OCI-LY1 (cell line): ENCODE measurements around the gene CTSE.
"Not testable (repeated sequence)": the region's sequence is repeated elsewhere in the genome, so short reads cannot be mapped to it uniquely, and the experiment has no call there.

ENCODE experiments used
- H2AFZ ChIP-seq: fragments of 200-600 bp; sonication (generic), shearing (Covaris generic); 2 replicates; pipeline ENCODE4 v1.6.0; 2014; ENCODE audit warnings: antibody characterized with exemption, mild to moderate bottlenecking, low read length
- H3F3A ChIP-seq: fragments of 200-600 bp; sonication (generic), shearing (Covaris generic); 2 replicates; pipeline ENCODE4 v1.6.0; 2014; ENCODE audit warnings: mild to moderate bottlenecking, antibody characterized with exemption, low read length, moderate library complexity; ENCODE audit not compliant: insufficient read depth
- H3K27ac ChIP-seq: fragments of 200-600 bp; sonication (generic); 2 replicates; pipeline ENCODE4 v1.5.1; 2014; ENCODE audit warnings: low read length, mixed run types, mild to moderate bottlenecking, low read depth; ENCODE audit not compliant: poor library complexity, severe bottlenecking
- H3K27me3 ChIP-seq: fragments of 200-600 bp; sonication (generic); 2 replicates; pipeline ENCODE4 v1.6.0; 2014; ENCODE audit warnings: antibody characterized with exemption, mild to moderate bottlenecking, low read length, moderate library complexity; ENCODE audit not compliant: insufficient read depth
- H3K36me3 ChIP-seq: fragments of 200-600 bp; sonication (generic); 2 replicates; pipeline ENCODE4 v1.6.1; 2014; ENCODE audit warnings: mild to moderate bottlenecking, antibody characterized with exemption, low read length, moderate library complexity, mixed read lengths; ENCODE audit not compliant: insufficient read depth
- H3K4me1 ChIP-seq: fragments of 200-600 bp; sonication (generic); 2 replicates; pipeline ENCODE4 v1.5.1; 2014; ENCODE audit warnings: mild to moderate bottlenecking, low read length, moderate library complexity; ENCODE audit not compliant: insufficient read depth, severe bottlenecking
- H3K4me2 ChIP-seq: fragments of 200-600 bp; sonication (generic), shearing (Covaris generic); 2 replicates; pipeline ENCODE4 v1.6.1; 2014; ENCODE audit warnings: low read length
- H3K4me3 ChIP-seq: fragments of 200-600 bp; sonication (generic); 2 replicates; pipeline ENCODE4 v1.5.1; 2014; ENCODE audit warnings: low read length, low read depth, mild to moderate bottlenecking, mixed read lengths; ENCODE audit not compliant: poor library complexity, severe bottlenecking
- H3K79me2 ChIP-seq: fragments of 200-600 bp; shearing (Covaris generic); 2 replicates; pipeline ENCODE4 v1.6.1; 2016; ENCODE audit warnings: mixed run types, low read length, mixed read lengths; ENCODE audit not compliant: insufficient read depth
- H3K9ac ChIP-seq: fragments of 200-600 bp; sonication (generic), shearing (Covaris generic); 2 replicates; pipeline ENCODE4 v1.6.1; 2014; ENCODE audit warnings: mild to moderate bottlenecking, low read length, mixed read lengths
- H3K9me2 ChIP-seq: fragments of 200-600 bp; sonication (generic), shearing (Covaris generic); 2 replicates; pipeline ENCODE4 v1.6.1; 2014; ENCODE audit warnings: low read depth, mild to moderate bottlenecking, low read length, mixed read lengths
- H3K9me3 ChIP-seq: fragments of 200-600 bp; shearing (Covaris generic); 2 replicates; pipeline ENCODE4 v1.6.1; 2014; ENCODE audit warnings: low read length, mixed read lengths
- H4K20me1 ChIP-seq: fragments of 200-600 bp; sonication (generic), shearing (Covaris generic); 2 replicates; pipeline ENCODE4 v1.6.0; 2016; ENCODE audit warnings: mild to moderate bottlenecking, low read length; ENCODE audit not compliant: insufficient read depth
- CTCF ChIP-seq: fragments of 200-600 bp; sonication (generic), shearing (Covaris generic); IDR thresholded peaks from 2 replicates; pipeline ENCODE4 v1.5.1; 2017; ENCODE audit warnings: mild to moderate bottlenecking, antibody characterized with exemption, low read length, moderate library complexity, mixed read lengths
- EZH2 ChIP-seq: fragments of 200-600 bp; sonication (generic), shearing (Covaris generic); IDR thresholded peaks from 2 replicates; pipeline ENCODE4 v1.8.0; 2017; ENCODE audit warnings: borderline replicate concordance, mixed run types, mild to moderate bottlenecking, antibody characterized with exemption, low read length, moderate library complexity, mixed read lengths

Gene CTSE

GRCh38 chr1:205998457-205999241, 25.0 kb downstream of the CTSE start:
- Histone ChIP-seq H2AFZ (no peak overlapping the region), H3K4me2 (no peak overlapping the region)

GRCh38 chr1:205996641-205997040, 27.1 kb downstream of the CTSE start:
- H3K79me2 ChIP-seq, H3K9ac ChIP-seq, H3K4me3 ChIP-seq, H4K20me1 ChIP-seq, H3F3A ChIP-seq, H3K9me2 ChIP-seq, H3K4me2 ChIP-seq, H2AFZ ChIP-seq, H3K9me3 ChIP-seq, H3K4me1 ChIP-seq, H3K27me3 ChIP-seq, H3K36me3 ChIP-seq, H3K27ac ChIP-seq: not testable (repeated sequence)

More at GRCh38 chr1:205998457-205999241, 25.0 kb downstream of the CTSE start:
- no peak overlapping the region for H3K4me3 ChIP-seq
- H4K20me1 ChIP-seq, result no peaks in the 10 kb centered on the region
- H3K9me3 ChIP-seq, result no peaks in the 10 kb centered on the region
- no peaks in the 10 kb centered on the region for H3K9me2 ChIP-seq
- no peaks in the 10 kb centered on the region for H3K4me1 ChIP-seq
- TF ChIP-seq EZH2 (no peak), CTCF (no peak)
- no peaks in the 10 kb centered on the region for H3K79me2 ChIP-seq
- H3K36me3 ChIP-seq, result no peaks in the 10 kb centered on the region
- no peak overlapping the region for H3K27ac ChIP-seq
- H3K9ac ChIP-seq, result no peak overlapping the region
- H3F3A ChIP-seq, result no peaks in the 10 kb centered on the region
- H3K27me3 ChIP-seq, result peaks cover 4% of the 10 kb centered on the region; the same call in 1 of the 2 replicates

- Histone ChIP-seq H3K4me3 (no peak overlapping the region), H3K27ac (no peak overlapping the region), H3K9me3 (no peaks in the 10 kb centered on the region), H3K27me3 (peaks cover 4% of the 10 kb centered on the region; the same call in 1 of the 2 replicates), H3K79me2 (no peaks in the 10 kb centered on the region), H3K9ac (no peak overlapping the region), H4K20me1 (no peaks in the 10 kb centered on the region), H2AFZ (no peak overlapping the region), H3K4me2 (no peak overlapping the region), H3K9me2 (no peaks in the 10 kb centered on the region), H3F3A (no peaks in the 10 kb centered on the region), H3K36me3 (no peaks in the 10 kb centered on the region), H3K4me1 (no peaks in the 10 kb centered on the region)
- TF ChIP-seq EZH2 (no peak), CTCF (no peak)
Measured at GRCh38 chr1:205994346-205994745, 29.3 kb downstream of the CTSE start.

GRCh38 chr1:205993068-205993467, 30.6 kb downstream of the CTSE start:
- no peaks in the 10 kb centered on the region for H3K4me1 ChIP-seq
- H3F3A ChIP-seq, result no peaks in the 10 kb centered on the region
- H2AFZ ChIP-seq, result no peak overlapping the region
- no peaks in the 10 kb centered on the region for H4K20me1 ChIP-seq
- H3K4me3 ChIP-seq, result no peak overlapping the region
- no peaks in the 10 kb centered on the region for H3K9me2 ChIP-seq
- H3K9me3 ChIP-seq, result no peaks in the 10 kb centered on the region
- H3K27ac ChIP-seq, result no peak overlapping the region
- no peaks in the 10 kb centered on the region for H3K79me2 ChIP-seq
- TF ChIP-seq EZH2 (no peak), CTCF (no peak)
- no peak overlapping the region for H3K9ac ChIP-seq
- no peaks in the 10 kb centered on the region for H3K36me3 ChIP-seq
- H3K4me2 ChIP-seq, result no peak overlapping the region
- no peaks in the 10 kb centered on the region for H3K27me3 ChIP-seq
